ENCODE data around the gene ODF4.

Gene ODF4

DNA sequence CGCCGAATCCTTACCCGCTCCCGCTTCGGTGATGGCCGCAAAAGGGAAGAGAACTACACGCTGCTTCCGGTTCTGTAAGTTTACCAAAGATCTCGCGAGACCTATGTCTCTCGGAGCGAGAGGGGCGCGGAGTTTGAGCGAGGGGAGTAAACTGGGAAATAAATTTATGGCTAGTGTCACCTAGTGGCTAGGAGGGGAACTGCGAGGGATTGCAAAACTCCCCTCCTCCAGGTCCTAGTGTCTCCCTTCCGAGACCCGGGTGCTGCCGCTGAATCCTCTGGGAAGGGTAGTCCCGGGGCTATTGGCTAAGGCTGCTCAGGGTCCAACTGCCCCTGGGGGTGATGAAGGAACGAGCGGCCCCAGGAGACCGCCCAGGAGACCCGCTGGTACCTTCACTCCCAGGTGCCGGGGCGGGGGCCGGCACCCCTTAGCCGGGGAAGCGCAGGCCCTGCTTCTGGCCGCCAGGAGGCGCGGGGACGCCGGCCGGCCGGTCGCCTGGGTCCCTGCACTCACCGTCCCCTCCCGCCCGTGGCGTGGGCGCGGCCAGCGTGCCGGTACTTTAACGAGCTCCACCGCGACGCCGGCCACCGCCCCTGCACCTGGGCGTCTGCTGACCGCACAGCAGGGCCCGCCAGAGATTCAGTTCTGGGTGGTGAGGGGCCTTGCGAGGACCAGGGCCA lies 43.6 kb downstream of the ODF4 start, which contains the start of gene RPL26 (continued):
- TF ChIP-seq, protein P1, sequence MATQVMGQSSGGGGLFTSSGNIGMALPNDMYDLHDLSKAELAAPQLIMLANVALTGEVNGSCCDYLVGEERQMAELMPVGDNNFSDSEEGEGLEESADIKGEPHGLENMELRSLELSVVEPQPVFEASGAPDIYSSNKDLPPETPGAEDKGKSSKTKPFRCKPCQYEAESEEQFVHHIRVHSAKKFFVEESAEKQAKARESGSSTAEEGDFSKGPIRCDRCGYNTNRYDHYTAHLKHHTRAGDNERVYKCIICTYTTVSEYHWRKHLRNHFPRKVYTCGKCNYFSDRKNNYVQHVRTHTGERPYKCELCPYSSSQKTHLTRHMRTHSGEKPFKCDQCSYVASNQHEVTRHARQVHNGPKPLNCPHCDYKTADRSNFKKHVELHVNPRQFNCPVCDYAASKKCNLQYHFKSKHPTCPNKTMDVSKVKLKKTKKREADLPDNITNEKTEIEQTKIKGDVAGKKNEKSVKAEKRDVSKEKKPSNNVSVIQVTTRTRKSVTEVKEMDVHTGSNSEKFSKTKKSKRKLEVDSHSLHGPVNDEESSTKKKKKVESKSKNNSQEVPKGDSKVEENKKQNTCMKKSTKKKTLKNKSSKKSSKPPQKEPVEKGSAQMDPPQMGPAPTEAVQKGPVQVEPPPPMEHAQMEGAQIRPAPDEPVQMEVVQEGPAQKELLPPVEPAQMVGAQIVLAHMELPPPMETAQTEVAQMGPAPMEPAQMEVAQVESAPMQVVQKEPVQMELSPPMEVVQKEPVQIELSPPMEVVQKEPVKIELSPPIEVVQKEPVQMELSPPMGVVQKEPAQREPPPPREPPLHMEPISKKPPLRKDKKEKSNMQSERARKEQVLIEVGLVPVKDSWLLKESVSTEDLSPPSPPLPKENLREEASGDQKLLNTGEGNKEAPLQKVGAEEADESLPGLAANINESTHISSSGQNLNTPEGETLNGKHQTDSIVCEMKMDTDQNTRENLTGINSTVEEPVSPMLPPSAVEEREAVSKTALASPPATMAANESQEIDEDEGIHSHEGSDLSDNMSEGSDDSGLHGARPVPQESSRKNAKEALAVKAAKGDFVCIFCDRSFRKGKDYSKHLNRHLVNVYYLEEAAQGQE (tag by site-specific recombination; IDR thresholded peaks at IDR 0.05): no peak; the same call in 1 of the 2 replicates
- TF ChIP-seq ZNF837 (tag by site-specific recombination; IDR thresholded peaks at IDR 0.05) (no peak), ZNF37A (tag by site-specific recombination; IDR thresholded peaks at IDR 0.05) (no peak), GFI1B (tag by site-specific recombination; IDR thresholded peaks at IDR 0.05) (no peak), ZNF184 (tag by site-specific recombination; IDR thresholded peaks at IDR 0.05) (peak; percentile 67; the same call in 1 of the 2 replicates), ZNF830 (tag by site-specific recombination; IDR thresholded peaks at IDR 0.05; ENCODE audit: low read depth) (no peak), KLF9 (tag by site-specific recombination; IDR thresholded peaks at IDR 0.05; ENCODE audit: low read depth) (peak; percentile 90), ZNF426 (tag by site-specific recombination; IDR thresholded peaks at IDR 0.05) (no peak), ZBTB48 (tag by site-specific recombination; IDR thresholded peaks at IDR 0.05) (peak; percentile 57; the same call in 1 of the 2 replicates), ZNF423 (tag by site-specific recombination; IDR thresholded peaks at IDR 0.05) (peak; percentile 92), ZNF114 (tag by site-specific recombination; IDR thresholded peaks at IDR 0.05) (no peak), ZNF24 (tag by site-specific recombination; IDR thresholded peaks at IDR 0.05) (peak; percentile 91), REPIN1 (tag by site-specific recombination; IDR thresholded peaks at IDR 0.05; ENCODE audit: low read depth) (no peak; the same call in 1 of the 2 replicates), GLI4 (tag by site-specific recombination; IDR thresholded peaks at IDR 0.05) (no peak)
- TF ChIP-seq, protein P2, sequence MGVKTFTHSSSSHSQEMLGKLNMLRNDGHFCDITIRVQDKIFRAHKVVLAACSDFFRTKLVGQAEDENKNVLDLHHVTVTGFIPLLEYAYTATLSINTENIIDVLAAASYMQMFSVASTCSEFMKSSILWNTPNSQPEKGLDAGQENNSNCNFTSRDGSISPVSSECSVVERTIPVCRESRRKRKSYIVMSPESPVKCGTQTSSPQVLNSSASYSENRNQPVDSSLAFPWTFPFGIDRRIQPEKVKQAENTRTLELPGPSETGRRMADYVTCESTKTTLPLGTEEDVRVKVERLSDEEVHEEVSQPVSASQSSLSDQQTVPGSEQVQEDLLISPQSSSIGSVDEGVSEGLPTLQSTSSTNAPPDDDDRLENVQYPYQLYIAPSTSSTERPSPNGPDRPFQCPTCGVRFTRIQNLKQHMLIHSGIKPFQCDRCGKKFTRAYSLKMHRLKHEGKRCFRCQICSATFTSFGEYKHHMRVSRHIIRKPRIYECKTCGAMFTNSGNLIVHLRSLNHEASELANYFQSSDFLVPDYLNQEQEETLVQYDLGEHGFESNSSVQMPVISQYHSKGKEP (tag by site-specific recombination; IDR thresholded peaks at IDR 0.05): 0 out of 2 replicates have a peak, but pooled peaks have one; percentile 34
- TF ChIP-seq, protein P3, sequence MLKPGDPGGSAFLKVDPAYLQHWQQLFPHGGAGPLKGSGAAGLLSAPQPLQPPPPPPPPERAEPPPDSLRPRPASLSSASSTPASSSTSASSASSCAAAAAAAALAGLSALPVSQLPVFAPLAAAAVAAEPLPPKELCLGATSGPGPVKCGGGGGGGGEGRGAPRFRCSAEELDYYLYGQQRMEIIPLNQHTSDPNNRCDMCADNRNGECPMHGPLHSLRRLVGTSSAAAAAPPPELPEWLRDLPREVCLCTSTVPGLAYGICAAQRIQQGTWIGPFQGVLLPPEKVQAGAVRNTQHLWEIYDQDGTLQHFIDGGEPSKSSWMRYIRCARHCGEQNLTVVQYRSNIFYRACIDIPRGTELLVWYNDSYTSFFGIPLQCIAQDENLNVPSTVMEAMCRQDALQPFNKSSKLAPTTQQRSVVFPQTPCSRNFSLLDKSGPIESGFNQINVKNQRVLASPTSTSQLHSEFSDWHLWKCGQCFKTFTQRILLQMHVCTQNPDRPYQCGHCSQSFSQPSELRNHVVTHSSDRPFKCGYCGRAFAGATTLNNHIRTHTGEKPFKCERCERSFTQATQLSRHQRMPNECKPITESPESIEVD (tag by site-specific recombination; IDR thresholded peaks at IDR 0.05): no peak
- TF ChIP-seq, protein P4, sequence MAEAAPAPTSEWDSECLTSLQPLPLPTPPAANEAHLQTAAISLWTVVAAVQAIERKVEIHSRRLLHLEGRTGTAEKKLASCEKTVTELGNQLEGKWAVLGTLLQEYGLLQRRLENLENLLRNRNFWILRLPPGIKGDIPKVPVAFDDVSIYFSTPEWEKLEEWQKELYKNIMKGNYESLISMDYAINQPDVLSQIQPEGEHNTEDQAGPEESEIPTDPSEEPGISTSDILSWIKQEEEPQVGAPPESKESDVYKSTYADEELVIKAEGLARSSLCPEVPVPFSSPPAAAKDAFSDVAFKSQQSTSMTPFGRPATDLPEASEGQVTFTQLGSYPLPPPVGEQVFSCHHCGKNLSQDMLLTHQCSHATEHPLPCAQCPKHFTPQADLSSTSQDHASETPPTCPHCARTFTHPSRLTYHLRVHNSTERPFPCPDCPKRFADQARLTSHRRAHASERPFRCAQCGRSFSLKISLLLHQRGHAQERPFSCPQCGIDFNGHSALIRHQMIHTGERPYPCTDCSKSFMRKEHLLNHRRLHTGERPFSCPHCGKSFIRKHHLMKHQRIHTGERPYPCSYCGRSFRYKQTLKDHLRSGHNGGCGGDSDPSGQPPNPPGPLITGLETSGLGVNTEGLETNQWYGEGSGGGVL (tag by site-specific recombination; IDR thresholded peaks at IDR 0.05): no peak
- TF ChIP-seq, protein P5, sequence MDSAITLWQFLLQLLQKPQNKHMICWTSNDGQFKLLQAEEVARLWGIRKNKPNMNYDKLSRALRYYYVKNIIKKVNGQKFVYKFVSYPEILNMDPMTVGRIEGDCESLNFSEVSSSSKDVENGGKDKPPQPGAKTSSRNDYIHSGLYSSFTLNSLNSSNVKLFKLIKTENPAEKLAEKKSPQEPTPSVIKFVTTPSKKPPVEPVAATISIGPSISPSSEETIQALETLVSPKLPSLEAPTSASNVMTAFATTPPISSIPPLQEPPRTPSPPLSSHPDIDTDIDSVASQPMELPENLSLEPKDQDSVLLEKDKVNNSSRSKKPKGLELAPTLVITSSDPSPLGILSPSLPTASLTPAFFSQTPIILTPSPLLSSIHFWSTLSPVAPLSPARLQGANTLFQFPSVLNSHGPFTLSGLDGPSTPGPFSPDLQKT (IDR thresholded peaks at IDR 0.05; ENCODE audit: borderline replicate concordance, low read depth, low read length): no peak
- TF ChIP-seq, protein P6, sequence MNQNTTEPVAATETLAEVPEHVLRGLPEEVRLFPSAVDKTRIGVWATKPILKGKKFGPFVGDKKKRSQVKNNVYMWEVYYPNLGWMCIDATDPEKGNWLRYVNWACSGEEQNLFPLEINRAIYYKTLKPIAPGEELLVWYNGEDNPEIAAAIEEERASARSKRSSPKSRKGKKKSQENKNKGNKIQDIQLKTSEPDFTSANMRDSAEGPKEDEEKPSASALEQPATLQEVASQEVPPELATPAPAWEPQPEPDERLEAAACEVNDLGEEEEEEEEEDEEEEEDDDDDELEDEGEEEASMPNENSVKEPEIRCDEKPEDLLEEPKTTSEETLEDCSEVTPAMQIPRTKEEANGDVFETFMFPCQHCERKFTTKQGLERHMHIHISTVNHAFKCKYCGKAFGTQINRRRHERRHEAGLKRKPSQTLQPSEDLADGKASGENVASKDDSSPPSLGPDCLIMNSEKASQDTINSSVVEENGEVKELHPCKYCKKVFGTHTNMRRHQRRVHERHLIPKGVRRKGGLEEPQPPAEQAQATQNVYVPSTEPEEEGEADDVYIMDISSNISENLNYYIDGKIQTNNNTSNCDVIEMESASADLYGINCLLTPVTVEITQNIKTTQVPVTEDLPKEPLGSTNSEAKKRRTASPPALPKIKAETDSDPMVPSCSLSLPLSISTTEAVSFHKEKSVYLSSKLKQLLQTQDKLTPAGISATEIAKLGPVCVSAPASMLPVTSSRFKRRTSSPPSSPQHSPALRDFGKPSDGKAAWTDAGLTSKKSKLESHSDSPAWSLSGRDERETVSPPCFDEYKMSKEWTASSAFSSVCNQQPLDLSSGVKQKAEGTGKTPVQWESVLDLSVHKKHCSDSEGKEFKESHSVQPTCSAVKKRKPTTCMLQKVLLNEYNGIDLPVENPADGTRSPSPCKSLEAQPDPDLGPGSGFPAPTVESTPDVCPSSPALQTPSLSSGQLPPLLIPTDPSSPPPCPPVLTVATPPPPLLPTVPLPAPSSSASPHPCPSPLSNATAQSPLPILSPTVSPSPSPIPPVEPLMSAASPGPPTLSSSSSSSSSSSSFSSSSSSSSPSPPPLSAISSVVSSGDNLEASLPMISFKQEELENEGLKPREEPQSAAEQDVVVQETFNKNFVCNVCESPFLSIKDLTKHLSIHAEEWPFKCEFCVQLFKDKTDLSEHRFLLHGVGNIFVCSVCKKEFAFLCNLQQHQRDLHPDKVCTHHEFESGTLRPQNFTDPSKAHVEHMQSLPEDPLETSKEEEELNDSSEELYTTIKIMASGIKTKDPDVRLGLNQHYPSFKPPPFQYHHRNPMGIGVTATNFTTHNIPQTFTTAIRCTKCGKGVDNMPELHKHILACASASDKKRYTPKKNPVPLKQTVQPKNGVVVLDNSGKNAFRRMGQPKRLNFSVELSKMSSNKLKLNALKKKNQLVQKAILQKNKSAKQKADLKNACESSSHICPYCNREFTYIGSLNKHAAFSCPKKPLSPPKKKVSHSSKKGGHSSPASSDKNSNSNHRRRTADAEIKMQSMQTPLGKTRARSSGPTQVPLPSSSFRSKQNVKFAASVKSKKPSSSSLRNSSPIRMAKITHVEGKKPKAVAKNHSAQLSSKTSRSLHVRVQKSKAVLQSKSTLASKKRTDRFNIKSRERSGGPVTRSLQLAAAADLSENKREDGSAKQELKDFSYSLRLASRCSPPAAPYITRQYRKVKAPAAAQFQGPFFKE (tag by site-specific recombination; IDR thresholded peaks at IDR 0.05; ENCODE audit: borderline replicate concordance): no peak
- TF ChIP-seq, protein P7, sequence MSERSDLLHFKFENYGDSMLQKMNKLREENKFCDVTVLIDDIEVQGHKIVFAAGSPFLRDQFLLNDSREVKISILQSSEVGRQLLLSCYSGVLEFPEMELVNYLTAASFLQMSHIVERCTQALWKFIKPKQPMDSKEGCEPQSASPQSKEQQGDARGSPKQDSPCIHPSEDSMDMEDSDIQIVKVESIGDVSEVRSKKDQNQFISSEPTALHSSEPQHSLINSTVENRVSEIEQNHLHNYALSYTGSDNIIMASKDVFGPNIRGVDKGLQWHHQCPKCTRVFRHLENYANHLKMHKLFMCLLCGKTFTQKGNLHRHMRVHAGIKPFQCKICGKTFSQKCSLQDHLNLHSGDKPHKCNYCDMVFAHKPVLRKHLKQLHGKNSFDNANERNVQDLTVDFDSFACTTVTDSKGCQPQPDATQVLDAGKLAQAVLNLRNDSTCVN (tag by site-specific recombination; optimal IDR thresholded peaks at IDR 0.05): peak; percentile 67

Measured in HEK293 (cell line).